PC-3 (cell line): ENCODE measurements around the gene ABLIM1.

ENCODE experiments used
- EZH2 ChIP-seq: fragments of 300-600 bp; sonication (generic); IDR thresholded peaks from one replicate; pipeline ENCODE4 v1.6.1; 2017; ENCODE audit warnings: antibody characterized with exemption, mild to moderate bottlenecking, low read length; ENCODE audit not compliant: unreplicated experiment
- TF ChIP-seq, protein P1 (sequence below): fragments of 300-600 bp; sonication (generic); conservative IDR thresholded peaks from 2 replicates; pipeline ENCODE4 v1.5.1; 2017; ENCODE audit warnings: antibody characterized with exemption, low read depth, mild to moderate bottlenecking, low read length

DNA sequence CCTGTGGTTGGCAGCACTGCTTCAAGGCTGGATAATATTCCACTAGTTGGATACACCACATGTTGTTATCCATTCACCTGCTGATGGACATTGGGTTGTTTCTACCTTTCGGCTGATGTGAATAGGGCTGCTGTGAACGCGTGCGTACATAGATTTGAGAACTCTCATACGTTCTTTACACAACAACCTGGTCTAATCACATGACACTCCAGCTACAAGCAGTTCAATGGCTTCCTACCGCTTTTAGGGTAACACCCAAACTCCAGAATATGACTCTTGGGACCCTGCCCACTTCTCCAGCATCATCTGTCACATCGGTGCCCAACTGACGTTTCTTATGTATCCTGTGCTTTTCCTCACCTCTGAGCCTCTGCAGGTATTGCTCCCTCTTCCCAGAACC lies 114.6 kb downstream of the ABLIM1 start:
- TF ChIP-seq EZH2: no peak
- TF ChIP-seq, protein P1, sequence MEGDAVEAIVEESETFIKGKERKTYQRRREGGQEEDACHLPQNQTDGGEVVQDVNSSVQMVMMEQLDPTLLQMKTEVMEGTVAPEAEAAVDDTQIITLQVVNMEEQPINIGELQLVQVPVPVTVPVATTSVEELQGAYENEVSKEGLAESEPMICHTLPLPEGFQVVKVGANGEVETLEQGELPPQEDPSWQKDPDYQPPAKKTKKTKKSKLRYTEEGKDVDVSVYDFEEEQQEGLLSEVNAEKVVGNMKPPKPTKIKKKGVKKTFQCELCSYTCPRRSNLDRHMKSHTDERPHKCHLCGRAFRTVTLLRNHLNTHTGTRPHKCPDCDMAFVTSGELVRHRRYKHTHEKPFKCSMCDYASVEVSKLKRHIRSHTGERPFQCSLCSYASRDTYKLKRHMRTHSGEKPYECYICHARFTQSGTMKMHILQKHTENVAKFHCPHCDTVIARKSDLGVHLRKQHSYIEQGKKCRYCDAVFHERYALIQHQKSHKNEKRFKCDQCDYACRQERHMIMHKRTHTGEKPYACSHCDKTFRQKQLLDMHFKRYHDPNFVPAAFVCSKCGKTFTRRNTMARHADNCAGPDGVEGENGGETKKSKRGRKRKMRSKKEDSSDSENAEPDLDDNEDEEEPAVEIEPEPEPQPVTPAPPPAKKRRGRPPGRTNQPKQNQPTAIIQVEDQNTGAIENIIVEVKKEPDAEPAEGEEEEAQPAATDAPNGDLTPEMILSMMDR: no peak
